Activated T-cell treated with anti-CD3 and anti-CD28 coated beads for 24 hours (primary cell): ENCODE data around the gene E2F3.
"Not testable (repeated sequence)": the region's sequence is repeated elsewhere in the genome, so short reads cannot be mapped to it uniquely, and the experiment has no call there.

Experiments
- DNase-seq: peaks from one replicate; pipeline ENCODE4 v3.0.0-alpha.2; 2020; ENCODE audit warnings: low read depth

E2F3 gene

DNA sequence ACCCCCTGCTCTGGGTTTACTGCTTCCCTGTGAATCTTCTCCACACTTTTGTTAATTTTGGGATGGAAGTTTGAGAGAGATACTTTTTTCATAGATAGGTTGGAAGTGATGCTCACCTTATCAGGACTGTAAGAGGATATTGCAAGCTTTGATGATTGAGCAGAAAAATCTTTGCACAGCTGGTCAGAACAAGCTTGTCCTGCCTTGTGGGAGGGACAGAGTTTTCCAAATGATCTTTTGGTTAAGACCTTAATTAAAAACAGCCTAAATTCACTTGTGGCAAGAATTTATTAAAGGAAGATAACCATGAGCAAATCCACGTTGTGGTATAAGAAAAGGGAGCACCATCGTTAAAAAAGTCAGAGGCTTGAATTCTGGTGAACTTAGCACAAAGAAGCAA is 32.2 kb downstream of the E2F3 start:
- no peak for DNase-seq

DNA sequence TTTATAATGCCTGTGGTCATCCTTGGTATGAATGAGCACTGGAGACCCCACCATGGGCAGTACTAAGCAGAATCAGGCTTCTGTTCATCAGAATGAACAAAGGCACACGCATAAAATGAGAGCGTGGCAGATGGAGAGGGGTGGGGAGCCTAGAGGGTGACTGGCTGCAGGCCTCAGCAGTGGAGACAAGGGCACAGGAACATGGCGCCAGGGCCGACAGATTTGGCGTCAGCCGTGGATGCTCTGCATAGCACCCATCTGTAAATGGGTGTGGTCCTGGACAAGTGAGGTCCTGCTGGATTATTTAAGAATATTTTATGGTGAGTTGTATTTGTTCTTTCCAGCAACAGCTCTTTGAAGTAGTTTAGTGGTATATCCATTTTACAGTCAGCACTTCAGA is 33.1 kb downstream of the E2F3 start:
- DNase-seq, result no peak

DNA sequence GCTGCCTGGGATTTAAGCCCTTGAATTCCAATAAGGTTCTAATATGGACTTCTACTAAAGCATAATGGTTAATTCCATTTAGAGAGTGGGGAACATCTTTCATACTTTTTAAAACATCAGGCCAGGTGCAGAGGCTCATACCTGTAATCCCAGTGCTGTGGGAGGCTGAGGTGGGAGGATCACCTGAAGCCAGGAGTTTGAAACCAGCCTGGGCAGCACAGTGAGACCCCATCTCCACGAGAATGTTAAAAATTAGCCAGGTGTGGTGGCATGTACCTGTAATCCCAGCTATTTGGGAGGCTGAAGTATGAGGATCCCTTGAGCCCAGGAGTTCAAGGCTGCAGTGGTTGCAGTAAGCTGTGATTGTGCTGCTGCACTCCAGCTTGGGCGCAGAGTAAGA is 35.0 kb downstream of the E2F3 start:
- no peak for DNase-seq

DNA sequence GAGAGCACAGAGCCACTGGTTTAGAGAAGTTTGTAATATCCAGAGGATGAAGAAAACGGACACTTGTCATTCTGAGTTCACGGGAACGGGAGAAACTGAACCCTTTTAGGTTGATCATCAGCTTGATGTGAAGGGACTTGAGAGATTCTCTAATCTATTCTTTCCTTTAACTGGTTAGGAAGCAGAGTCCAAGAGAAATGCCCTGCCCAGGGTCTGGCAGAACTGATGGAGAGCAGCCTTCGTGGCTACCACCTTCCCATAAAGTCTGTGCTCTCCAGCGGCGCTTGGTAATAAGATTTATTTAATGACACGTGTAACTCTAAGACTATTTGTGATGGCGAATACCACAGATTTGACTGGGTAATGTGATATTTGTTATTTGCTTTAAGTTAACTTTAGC is 36.0 kb downstream of the E2F3 start:
- DNase-seq, result no peak

DNA sequence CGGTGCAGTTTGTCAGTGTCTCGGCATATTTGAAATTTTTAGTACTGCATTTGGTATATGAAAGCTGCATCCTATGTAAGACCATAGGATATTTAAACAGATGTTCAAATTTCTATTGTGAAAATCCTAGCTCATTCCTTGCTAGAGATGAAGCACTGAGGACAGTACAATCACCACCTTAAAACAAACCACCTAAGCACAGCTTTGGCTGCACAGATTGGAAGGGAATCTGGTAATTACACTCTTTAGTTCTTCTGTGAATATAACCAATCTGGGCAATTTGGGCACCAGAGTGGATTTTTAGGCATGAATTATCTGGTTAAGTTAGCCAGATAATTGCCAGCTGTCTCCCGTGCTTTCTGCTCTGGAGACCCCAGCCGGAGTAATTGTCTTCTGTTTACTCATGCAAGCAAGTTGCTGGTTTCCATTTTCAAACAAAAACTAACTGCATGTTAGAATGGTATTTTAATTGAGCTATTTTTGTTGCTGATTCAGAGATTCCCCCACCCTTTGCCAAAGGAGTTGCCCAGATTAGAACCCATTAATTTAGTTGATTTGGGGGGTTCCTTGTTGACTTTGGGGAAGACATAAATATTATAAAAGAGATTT is 36.9 kb downstream of the E2F3 start:
- no peak for DNase-seq

DNA sequence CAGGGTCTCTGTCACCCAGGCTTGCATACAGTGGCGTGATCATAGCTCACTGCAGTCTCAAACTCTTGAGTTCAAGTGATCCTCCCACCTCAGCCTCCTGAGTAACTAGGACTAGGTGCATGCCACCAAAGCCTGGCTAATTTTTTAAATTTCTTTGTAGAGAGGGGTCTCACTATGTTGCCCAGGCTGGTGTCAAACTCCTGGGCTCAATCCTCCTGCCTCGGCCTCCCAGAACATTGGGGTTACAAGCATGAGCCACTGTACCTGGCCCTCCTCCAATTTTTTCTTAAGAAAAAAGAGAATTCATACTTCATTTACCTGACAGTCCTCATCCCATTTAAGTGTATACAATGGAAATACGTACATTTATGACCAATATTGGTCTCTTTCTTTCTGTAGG is 37.9 kb downstream of the E2F3 start:
- DNase-seq, result no peak

DNA sequence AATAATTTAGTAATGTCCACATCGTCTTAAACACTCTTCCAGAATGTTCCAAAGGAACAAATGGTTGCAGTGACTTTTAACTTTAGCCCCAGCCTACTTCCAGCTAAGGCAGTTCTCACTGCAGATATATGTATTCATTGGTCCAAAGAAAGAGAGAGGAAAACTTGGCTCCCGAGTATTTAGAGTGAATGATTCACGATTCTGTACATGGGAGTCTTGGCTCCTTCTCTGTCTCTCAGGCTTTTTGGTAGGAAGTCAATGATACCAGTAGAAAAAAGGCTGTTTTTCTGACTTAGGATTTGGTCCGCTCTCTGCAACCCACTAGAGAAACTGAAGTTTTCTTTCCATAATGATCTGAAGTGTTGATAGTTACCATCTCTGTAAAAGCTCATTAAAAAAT is 38.6 kb downstream of the E2F3 start:
- no peak for DNase-seq

DNA sequence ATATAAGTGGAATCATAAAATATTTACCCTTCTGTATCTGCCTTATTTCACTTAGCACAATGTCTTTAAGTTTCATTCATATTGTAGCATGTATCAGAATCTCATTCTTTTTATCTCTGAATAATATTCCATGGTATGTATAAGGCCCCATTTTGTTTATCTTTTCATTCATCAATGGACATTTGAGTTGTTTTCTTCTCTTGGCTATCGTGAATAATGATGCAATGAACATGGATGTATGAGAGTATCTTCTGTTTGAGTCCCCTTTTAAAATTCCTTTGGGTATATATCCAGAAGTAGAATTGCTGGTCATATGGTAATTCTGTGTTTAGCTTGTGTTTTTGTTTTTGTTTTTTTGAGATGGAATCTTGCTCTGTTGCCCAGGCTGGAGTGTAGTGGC is 39.6 kb downstream of the E2F3 start:
- DNase-seq, result no peak

DNA sequence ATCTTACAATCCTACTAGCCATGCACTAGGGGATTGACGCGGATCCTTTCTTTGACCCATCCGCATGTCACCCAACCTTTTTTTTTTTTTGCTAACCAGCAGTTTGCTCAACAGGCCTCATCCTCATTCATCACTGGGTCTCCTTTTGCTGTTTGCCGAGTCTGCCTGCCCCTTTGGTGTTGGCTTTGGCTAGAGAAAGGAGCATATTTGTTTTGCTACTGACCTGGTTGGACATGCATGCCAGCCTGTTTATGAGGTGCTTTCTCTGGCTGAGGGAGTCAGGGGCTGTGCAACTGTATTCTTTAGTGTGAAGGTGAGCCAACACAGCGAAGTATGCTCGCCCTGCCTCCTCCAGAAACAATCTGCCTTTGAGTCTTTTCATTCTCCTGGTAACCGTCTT is 40.2 kb downstream of the E2F3 start:
- no peak for DNase-seq

DNA sequence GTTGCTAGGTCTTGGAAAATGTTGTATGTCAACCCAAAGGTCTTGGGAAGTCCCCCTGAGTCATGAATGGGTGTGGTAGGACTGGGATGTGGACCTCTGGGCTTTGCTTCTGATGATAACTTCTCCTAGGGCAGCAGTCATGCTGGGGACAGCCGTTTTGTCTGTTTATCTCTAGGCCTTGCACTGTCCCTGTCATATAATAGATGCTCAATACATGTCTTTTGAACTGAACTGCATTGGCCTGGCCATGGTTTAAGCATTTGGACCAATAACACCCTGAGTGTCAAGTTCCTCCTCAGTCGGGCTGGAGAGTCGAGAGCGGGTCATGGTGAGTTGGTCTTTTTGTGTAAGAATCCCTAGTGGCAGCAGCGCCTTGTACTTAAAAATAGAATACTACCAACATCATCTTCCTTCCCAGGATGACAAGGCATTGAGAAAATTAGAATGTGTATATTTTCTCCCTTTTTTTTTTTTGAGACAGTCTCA is 43.1 kb downstream of the E2F3 start:
- DNase-seq, result no peak

DNA sequence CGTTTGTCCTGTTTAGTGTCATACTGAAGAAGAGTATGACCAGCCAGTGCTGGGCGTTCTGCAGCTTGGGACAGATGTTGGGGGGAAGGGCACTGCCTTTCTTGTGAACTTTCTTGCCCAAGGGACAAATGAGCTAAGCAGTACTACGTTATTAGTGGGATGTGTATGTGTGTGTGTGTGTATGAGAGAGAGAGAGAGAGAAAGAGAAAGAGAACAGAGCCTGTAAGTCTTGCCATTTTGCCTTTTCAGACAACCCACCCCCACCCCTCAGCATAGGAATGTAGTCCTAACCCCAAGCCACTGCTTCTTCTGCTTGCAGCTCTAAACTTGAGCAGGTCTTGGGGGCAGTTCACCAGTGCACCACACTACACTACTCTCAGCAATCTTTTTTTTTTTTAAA is 45.5 kb downstream of the E2F3 start:
- DNase-seq, result no peak

DNA sequence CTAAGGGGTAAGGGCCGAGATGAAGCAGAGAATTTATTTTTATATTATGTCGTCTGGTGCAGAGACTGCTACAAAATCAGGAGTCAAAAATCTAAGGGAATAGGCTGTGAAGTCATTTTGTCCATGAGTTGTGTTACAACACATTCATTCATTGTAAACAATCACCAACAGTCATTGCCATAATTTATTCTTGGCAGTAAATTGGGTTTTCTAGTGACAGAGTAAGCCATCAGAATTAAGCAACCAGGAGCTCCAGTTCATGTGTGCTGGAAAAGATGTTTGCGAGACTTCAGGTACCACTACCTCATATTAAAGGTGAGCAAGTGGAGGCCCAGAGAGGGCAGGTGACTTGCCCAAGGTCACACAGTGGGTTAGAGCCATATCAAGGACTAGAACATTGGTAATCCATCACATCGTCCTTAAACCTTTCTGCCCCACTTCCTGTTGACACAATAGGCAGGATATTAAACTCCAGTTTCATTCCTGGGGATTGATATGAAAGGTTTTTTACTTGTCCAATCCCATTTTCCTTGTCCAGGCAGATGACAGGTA is 46.0 kb downstream of the E2F3 start:
- no peak for DNase-seq

DNA sequence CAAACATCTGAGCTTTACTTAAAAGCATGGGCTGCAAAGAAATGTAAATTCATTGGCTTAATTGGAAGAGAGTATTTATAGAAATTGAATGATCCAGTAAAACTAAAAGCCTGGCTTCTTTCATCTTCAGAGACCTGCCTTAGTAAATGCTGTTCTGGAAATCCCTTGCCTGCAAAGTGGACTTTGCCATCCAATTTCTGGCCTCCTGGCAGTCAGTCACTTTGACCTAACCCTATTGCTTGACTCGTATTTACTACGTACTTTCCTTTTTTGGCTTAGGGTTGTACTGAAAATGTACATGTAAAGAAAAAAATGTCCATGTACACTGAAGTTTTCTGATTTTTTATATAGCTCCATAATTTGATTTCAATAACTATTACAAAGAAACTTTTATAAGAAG is 47.1 kb downstream of the E2F3 start:
- DNase-seq, result no peak

DNA sequence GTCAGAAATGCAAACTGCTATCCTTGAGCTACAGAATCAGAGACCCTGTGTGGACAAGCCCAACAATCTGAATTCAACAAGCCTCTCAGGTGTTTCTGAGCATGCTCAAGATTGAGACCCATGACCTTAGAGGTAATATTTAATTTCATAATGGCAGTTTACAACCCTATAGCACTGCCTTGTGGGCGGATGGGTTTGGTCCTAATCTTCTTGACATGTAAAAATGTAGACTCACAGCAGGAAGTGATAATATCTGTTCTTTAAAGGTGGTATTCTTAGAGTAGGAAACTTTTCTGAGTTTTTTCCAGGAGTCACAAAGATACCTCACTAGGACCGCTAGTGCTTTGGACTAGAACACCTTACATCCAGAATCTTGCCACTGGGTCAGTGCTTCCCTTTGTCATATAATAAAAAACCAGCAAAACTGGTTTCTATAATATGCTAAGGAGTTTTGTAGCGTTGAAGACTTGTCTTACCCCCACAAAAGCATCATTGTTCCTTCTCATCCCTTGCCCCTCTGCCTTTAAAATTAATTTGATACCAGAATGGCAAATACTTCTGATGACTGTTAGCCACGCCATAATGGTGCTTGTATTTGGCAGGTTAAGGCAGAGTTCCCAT is 52.6 kb downstream of the E2F3 start:
- no peak for DNase-seq

DNA sequence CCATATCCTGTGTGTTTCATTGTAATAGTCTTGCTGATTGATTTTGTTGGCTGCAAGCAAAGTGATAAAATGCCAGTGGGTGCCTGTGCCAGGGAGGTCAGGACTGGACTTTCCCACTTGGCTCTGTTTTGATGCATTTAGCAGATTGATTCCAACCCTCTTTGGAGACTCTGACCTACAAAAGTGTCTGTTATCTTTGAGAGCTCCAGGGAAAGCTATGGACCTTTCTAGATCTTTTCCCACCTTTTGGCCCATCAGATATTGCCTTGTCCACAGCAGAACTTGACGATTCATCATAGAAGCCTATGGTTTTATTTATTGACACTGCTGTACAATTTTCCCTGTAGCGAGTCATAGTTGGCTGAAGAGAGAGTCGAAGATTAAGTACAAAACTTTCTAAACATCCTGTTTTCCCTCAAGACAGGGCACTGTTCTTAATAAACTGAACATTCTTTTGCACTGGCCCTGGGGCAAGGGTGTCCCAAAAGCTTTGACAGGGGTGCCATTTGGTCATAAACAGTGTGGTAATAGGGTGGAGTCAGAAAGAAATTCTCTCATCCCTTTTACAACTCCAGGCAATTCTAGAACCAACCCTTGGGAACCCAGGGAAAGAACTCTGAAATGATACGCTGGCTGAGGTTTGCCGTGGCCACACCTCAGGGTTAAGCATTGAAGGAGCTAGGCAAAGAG is 53.7 kb downstream of the E2F3 start:
- no peak for DNase-seq

DNA sequence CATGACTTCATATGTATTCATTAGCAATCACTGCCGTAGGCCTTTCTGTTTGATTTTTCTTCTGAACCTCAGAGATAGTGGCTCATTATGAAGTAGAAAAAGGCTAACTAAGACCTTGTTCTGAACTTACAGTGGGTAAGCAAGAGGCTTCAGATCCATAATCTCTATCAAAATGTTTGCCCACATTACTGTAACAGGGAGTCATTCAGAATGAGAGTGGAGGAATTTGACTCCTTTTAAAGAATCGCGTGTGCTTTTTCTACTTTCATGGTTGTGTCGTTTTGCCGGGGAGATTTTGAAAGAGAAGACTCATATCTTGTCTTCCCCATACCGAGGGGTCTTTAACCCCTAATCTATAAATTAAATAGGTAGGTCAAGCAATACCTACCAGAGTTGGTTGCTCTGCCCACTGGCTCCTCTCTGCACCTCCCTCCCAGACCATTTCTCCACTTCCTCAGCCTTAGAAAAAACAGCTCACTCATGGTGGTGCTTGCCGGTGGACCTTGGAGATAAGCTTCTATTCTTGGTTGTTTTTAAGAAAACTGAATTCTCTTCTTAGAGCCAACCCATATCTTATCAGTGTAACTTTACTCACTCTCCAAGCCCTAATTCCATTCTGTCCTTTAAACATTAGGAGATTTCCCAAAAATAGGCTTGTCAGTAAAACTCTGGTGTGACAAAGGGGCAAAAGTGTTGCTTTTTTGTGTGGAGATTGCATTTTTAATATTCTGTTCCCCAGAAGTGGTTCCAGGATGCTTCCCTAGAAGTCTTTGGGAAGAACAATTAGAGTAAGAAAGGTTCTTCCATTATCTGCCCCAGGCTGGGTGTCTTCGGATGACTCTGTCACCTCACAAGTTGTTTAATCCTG is 56.6 kb downstream of the E2F3 start:
- no peak for DNase-seq

DNA sequence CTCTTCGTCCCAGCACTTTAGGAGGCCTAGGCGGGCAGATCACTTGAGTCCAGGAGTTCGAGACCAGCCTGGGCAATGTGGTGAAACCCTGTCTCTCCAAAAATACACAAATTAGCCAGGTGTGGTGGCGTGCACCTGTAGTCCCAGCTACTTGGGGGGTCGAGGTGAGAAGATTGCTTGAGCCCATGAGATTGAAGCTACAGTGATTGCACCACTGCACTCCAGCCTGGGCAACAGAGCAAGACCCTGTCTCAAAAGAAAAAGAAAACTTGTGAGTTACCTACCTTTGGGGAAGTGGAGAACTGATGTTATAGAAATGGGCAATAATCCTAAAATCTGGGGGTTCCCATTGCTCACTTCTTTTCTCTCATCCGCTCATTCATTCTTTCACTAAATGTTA is 58.0 kb downstream of the E2F3 start:
- DNase-seq, result no peak

DNA sequence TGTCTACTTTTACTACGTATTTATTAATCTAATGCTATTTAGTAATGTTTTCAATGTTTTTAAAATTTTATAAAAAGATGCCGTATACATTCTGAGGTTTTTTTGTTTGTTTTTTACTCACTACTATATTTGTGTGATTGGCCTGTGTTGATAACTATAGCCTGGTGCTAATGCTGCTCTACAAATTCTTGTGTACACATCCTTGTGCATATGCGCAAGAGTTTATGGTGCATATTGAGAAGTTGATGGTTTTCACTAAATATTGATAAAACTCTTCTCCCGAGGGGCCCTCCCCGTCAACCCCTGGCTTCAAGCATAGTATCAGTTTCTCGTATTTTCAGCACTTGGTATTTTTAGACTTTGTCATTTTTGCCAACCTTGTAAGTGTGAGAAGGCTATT is 59.9 kb downstream of the E2F3 start:
- no peak for DNase-seq

DNA sequence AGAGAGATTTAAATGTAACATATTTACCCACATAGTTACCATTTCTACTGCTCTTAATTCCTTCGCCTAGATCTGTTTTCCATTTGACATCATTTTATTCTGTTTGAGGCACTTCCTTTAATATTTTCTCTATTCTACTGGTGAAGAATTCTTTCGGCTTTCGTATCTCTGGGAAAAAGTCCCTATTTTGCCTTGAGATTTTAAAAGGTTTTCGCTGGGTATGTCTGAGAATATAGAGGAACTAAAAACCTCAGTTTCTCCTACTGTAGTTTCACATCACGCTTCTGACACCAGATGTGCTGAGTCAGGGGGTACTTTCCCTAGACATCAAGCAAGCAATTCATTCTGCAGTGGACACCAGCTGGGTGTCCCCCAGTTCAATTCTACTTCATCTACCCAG is 61.7 kb downstream of the E2F3 start:
- no peak for DNase-seq

DNA sequence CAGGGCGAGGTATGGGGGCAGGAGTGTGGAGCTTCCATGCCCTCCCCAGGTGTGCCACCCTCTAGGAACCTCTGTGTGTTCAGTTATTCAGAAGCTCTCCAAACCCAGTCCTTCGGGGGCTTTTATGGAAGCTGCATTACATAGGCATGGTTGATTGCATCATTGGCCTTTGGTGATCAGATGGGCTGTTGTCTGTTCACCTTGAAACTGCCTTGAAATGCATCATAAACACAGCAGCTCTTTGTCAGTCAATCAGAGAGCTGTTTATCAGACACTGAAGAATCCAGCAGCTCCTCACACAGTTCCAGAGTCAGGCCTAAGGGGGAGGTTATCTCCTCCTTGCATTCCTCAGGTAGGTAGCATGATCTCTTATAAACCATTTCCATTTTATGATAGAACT is 62.4 kb downstream of the E2F3 start:
- DNase-seq, result no peak

DNA sequence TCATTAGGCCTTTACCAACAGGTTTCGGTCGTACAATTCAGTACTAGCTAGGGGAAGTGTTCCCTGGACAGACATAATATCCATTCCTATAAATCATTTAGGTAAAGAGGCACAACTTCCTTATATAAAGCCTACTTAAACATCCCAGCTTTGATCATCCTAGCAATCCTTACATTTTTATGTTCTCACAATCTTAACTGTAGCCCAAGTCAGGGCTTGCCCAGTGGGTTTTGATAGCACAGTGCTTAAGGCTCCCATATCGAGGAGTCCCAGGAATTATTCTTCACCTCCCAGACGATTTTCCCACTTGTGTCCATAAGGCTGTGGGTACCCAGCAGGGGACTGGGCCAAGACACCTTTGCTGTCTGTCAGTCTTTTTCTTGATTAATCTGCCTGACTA is 63.2 kb downstream of the E2F3 start:
- no peak for DNase-seq

DNA sequence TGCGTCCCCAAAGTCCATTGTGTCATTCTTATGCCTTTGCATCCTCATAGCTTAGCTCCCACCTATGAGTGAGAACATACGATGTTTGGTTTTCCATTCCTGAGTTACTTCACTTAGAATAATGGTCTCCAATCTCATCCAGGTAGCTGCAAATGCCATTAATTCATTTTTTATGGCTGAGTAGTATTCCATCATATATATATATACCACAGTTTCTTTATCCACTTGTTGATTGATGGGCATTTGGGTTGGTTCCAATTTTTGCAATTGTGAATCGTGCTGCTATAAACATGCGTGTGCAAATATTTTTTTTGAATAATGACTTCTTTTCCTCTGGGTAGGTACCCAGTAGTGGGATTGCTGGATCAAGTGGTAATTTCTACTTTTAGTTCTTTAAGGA is 63.9 kb downstream of the E2F3 start:
- not testable (repeated sequence) for DNase-seq
